Esophagus muscularis mucosa (tissue), 4 donors: ENCODE data around the gene OR51S1.

Source experiments
- CTCF ChIP-seq, 3 experiments: fragments of 200-600 bp in 2 of 3; fragments of 450-650 bp in 1 of 3; sonication (generic) in 2 of 3; IDR thresholded peaks; one replicate each; pipeline ENCODE4 v1.5.1; 2017 to 2019; ENCODE audit warnings: antibody characterized with exemption in 3 of 3, mild to moderate bottlenecking in 2 of 3, moderate library complexity in 1 of 3
- EP300 ChIP-seq: sonication (generic); formaldehyde crosslinking; IDR thresholded peaks from one replicate; pipeline ENCODE4 v1.6.1; 2017; ENCODE audit warnings: antibody characterized with exemption
- POLR2A ChIP-seq: fragments of 450-650 bp; IDR thresholded peaks from one replicate; pipeline ENCODE4 v1.6.1; 2017; ENCODE audit warnings: antibody characterized with exemption, moderate library complexity, mild to moderate bottlenecking, low read depth
- POLR2AphosphoS5 ChIP-seq, 2 donors: sonication (generic); formaldehyde crosslinking; IDR thresholded peaks; one replicate each; pipeline ENCODE4 v1.6.1; 2017; ENCODE audit warnings: antibody characterized with exemption in 2 of 2

GRCh38 chr11:4891996-4892640 is 43.1 kb upstream of the OR51S1 start:
- peak in 1 of 3 experiments; percentile 10 for TF ChIP-seq CTCF (IDR thresholded peaks at IDR 0.05)
- no peak for TF ChIP-seq POLR2A
- no peak for TF ChIP-seq EP300
- no peak for TF ChIP-seq POLR2AphosphoS5 (IDR thresholded peaks at IDR 0.05)
